ENCODE measurements around the gene MEF2D. TPM values are rescaled to one million over a fixed set of nuclear protein-coding genes. Genes with fewer than 3 reads are reported as not detected.

The MEF2D gene
- total RNA-seq, 2 donors from 2014 or later = 76.1 to 101 TPM

- TF ChIP-seq CTCF (IDR thresholded peaks at IDR 0.05) = no peak
- Histone ChIP-seq H3K27me3 (replicated peaks; ENCODE audit: insufficient read depth) (no peaks in the 10 kb centered on the region), H3K36me3 (peaks cover 67% of the 10 kb centered on the region), H3K4me1 (ENCODE audit: control insufficient read depth in 1 of 2, low read depth in 2 of 2) (peaks cover 27 to 76% of the 10 kb centered on the region in 2 donors), H3K4me3 (no peak overlapping the region), H3K9me3 (no peaks in the 10 kb centered on the region), H3K27ac (peak overlapping the region; percentile 80 to 82)
- DNase-seq (ENCODE audit: low spot score) = peak; percentile 63
- ATAC-seq (ENCODE audit: insufficient number of reproducible peaks, low FRiP score, low read depth) = peak; percentile 47
These were observed 28.8 kb downstream of the MEF2D start for GRCh38 chr1:156471496-156472490.

GRCh38 chr1:156470473-156470872 is 30.1 kb downstream of the MEF2D start:
- Histone ChIP-seq H3K4me3 (no peak overlapping the region), H3K9me3 (no peaks in the 10 kb centered on the region), H3K36me3 (peaks cover 59% of the 10 kb centered on the region), H3K4me1 (ENCODE audit: control insufficient read depth in 1 of 2, low read depth in 2 of 2) (peaks cover 29 to 78% of the 10 kb centered on the region in 2 donors), H3K27me3 (replicated peaks; ENCODE audit: insufficient read depth) (no peaks in the 10 kb centered on the region), H3K27ac (peak overlapping the region in 1 of 2 donors; percentile 82)
- no peak for TF ChIP-seq CTCF (IDR thresholded peaks at IDR 0.05)
- DNase-seq (ENCODE audit: low spot score) = no peak
- no peak for ATAC-seq (ENCODE audit: insufficient number of reproducible peaks, low FRiP score, low read depth)

GRCh38 chr1:156468693-156469345 is 31.8 kb downstream of the MEF2D start:
- H3K27me3 ChIP-seq (replicated peaks; ENCODE audit: insufficient read depth) = no peaks in the 10 kb centered on the region
- H3K4me1 ChIP-seq (ENCODE audit: control insufficient read depth in 1 of 2, low read depth in 2 of 2) = peaks cover 44 to 80% of the 10 kb centered on the region in 2 donors
- no peak overlapping the region for H3K4me3 ChIP-seq
- peaks cover 47% of the 10 kb centered on the region for H3K36me3 ChIP-seq
- TF ChIP-seq CTCF (IDR thresholded peaks at IDR 0.05) = no peak
- no peak for ATAC-seq (ENCODE audit: insufficient number of reproducible peaks, low FRiP score, low read depth)
- DNase-seq (ENCODE audit: low spot score) = no peak
- H3K27ac ChIP-seq = peak overlapping the region in 1 of 2 donors; percentile 45
- H3K9me3 ChIP-seq = no peaks in the 10 kb centered on the region

GRCh38 chr1:156467906-156468305 is 32.7 kb downstream of the MEF2D start:
- peaks cover 37% of the 10 kb centered on the region for H3K36me3 ChIP-seq

More at GRCh38 chr1:156467906-156468305, 32.7 kb downstream of the MEF2D start:
- H3K27me3 ChIP-seq (replicated peaks; ENCODE audit: insufficient read depth) = no peaks in the 10 kb centered on the region
- H3K9me3 ChIP-seq = no peaks in the 10 kb centered on the region
- peak overlapping the region in 1 of 2 donors; percentile 32 for H3K27ac ChIP-seq
- no peak for TF ChIP-seq CTCF (IDR thresholded peaks at IDR 0.05)
- DNase-seq (ENCODE audit: low spot score) = no peak
- peaks cover 53 to 89% of the 10 kb centered on the region in 2 donors for H3K4me1 ChIP-seq (ENCODE audit: control insufficient read depth in 1 of 2, low read depth in 2 of 2)
- no peak for ATAC-seq (ENCODE audit: insufficient number of reproducible peaks, low FRiP score, low read depth)
- H3K4me3 ChIP-seq = no peak overlapping the region

Measured in thoracic aorta (tissue), 2 donors.